HG02798 (cell line): ENCODE measurements around the gene KLK6.

Experiments
- ATAC-seq: cut with Tn5 transposase; IDR thresholded peaks from one replicate; pipeline ENCODE4 v1.9.1; 2021; ENCODE audit warnings: mild to moderate bottlenecking; ENCODE audit not compliant: unreplicated experiment, poor library complexity

Gene KLK6

DNA sequence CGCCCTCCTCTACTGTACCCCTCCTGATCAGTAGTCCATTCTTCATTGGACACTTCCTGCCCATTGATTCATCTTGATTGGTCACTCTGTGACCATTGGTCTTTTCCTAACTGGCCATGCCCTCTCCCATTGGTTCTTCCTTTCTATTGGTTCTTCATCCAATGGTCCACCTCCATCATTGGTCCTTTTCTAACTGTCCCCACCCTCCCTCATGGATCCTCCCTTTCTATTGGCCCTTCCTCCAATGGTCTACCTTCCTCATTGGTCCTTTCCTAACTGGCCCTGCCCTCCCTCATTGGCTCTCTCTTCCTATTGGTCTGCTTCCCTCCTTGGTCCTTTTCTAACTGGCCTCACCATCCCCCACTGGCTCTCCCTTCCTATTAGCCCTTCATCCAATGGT lies 7.1 kb downstream of the KLK6 start:
- ATAC-seq, result no peak

DNA sequence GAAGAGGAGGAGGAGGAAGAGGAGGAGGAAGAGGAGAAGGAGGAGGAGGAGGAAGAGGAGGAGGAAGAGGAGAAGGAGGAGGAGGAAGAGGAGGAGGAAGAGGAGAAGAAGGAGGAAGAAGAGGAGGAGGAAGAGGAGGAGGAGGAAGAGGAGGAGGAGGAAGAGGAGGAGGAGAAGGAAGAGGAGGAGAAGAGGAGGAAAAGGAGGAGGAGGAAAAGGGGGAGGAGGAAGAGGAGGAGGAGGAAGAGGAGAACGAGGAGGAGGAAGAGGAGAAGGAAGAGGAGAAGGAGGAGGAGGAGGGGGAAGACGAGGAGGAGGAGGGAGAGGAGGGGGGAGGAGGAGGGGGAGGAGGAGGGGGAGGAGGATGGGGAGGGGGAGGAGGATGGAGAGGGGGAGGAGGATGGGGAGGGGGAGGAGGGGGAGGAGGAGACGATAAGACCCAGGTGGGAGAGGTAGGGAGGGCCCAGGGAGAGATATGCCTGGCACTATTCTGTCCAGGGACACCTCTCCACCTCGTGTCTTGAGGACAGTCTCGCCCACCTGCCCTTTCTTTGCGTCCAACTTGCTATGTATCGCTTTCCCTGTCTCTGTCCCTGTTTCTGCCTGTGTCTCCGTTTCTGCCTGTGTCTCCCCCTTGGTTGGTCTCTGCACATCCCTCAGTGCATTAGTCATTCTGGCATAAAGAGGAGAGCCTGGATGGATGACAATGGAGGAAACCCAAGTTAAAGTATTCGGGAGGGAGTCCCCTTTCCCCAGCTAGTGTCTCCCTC lies 9.5 kb downstream of the KLK6 start:
- no peak for ATAC-seq

DNA sequence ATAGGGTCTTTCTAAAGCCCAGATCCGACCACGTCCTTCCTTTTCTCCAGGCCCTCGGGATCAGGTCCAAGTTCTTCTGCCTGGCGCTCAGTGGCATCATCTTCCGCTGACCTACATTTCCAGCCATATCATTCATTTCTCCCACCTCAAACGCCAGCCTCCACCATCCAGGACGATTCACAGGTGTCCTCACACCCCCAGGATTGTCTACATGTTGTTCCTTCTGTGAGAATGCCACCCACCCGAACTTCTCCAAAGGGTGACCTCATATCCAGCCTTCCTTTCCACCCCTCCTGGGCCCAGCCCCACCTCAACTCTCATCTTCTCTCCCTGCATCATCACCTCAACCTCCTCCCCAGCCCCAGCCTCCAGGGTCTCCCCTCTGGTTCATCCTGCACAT lies 11.8 kb downstream of the KLK6 start:
- ATAC-seq, result no peak

DNA sequence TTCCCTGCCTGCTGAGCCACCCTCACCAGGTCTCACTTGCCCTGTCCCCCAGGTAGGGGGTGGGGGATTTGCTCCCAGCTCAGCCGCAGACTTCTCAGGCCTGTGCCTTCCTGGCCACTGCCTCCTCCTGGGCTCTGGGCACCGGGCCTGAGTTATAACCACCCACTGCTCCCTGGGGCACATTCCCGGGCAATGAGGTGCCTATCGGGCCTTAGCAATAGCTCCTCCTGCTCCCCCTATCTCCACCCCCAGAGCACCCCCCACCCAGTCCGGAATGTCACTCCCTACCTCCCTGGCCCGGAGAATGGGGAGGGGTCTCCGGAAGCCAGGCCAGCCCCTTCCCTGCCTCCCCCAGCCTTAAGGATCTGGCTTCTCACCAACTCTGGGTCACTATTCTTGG lies 16.5 kb downstream of the KLK6 start, which contains the start of gene KLK5:
Gene KLK5 (minus strand): TSS at position 129 of the 400 bp plus-strand sequence. CDS start 381 bp downstream, outside the sequence.
- no peak for ATAC-seq

- ATAC-seq, result no peak
Measured at GRCh38 chr19:50949861-50950260, 19.5 kb downstream of the KLK6 start.

GRCh38 chr19:50947123-50947522 lies 22.3 kb downstream of the KLK6 start:
- no peak for ATAC-seq

- ATAC-seq, result no peak
Measured at GRCh38 chr19:50944795-50945194, 24.6 kb downstream of the KLK6 start.

DNA sequence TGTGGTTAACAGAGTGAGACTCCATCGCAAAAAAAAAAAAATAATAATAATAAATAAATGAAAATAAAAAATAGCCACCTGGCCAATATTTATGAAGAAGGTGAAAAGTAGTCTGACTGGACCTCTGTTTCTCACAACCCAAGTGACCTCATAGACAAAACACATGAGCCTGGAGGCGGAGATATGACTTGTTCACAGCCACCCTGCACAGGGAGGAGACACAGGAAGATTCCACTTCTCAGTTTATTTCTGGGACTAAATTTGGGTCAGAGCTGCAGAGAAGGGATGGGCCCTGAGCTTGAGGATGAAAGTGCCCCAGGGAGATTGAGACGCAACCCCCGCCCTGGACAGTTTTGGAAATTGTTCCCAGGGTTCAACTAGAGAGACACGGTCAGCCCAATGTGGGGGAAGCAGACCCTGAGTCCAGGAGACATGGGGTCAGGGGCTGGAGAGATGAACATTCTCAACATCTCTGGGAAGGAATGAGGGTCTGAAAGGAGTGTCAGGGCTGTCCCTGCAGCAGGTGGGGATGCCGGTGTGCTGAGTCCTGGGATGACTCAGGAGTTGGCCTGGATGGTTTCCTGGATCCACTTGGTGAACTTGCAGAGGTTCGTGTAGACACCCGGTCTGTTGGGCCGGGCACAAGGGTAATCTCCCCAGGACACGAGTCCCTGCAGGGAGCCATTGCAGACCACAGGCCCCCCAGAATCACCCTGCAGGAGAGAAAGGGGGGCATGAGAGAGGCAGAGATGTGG lies 26.1 kb downstream of the KLK6 start:
- ATAC-seq, result no peak

GRCh38 chr19:50939596-50939995 lies 29.8 kb downstream of the KLK6 start:
- ATAC-seq, result no peak

DNA sequence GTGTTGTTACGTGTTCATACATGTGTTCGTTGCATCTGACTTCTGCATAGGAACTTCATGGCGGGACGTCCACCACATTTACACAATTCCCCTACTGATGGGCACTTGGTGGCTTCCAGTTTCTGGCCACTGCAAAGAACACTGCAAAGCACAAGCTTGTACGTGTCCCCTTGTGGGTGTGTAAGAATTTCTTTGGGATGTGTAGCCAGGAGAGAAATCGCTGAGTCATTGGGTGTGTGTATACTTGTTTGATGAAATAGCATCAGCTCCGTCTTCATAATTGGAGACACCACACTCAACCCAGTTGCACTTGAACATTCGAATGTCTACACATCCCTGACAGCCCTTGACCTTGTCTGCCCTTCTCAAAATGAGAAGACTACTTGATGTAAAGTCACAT lies 35.8 kb downstream of the KLK6 start:
- ATAC-seq, result no peak

- ATAC-seq, result no peak
Measured at GRCh38 chr19:50932690-50933083, 36.7 kb downstream of the KLK6 start.

DNA sequence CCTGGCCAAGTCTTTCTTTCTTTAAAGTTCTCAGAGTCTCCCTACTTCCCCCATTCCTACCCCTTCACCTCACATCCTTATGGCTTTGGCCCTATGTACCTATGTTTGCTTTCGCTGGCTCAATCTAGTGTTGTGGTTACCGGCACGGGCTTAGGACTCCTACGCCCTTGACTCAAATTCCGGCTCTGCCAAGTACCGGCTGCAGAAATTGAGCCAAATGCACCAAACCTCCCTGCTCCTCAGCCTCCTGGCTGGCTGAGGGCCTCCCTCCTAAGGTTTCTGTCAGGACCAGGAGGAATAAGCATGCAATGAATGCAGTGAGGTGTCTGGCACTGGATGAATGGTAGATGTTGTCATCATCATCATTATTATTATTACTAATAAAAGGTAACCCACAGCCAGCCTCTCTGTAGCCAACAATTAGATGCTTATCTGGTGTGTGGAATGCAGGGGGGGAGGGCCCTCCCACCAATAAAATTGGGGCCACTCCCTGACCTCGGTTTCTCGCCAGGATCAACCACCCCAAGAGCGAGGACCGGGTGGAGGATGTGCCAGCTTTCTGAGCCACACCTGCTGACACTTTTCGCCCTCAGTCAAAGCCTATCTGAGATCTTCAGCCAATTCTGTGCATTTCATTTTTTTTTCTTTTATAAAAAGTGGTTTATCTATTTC lies 37.2 kb downstream of the KLK6 start:
- ATAC-seq, result no peak

- ATAC-seq, result no peak
Measured at GRCh38 chr19:50931023-50931422, 38.4 kb downstream of the KLK6 start.

DNA sequence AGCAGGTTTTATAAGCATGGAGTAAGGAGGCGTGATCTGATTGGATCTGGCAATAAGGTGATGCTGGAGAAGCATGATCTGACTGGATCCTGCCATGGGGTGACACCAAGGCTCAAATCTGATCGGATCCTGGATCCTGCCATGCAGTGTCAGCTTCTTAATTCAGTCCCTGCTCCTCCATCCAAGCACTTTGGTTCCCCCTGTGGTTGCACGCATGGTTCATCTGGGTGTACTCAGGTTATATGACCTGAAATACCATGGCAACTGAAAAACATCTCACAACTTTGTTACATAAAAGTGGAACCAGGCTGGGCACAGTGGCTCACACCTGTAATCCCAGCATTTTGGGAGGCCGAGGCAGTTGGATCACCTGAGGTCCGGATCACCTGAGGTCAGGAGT lies 40.6 kb downstream of the KLK6 start:
- no peak for ATAC-seq

DNA sequence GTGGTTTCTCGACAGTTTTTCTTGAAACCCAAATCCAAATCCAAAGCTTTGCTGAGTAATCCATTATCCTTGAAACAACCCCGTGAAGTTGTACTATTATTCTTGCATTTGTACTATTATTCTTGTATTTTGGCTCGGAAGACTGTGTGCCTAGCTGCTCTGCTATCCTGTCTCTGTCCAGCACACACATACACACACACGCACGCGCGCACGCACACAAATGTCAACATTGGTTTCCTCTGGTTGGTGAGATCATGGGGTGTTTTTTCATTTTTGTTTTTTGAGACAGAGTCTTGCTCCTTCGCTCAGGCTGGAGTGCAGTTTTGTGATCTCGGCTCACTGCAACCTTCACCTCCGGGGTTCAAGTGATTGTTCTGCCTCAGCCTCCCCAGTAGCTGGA lies 43.2 kb downstream of the KLK6 start:
- ATAC-seq, result no peak

- ATAC-seq, result no peak
Measured at GRCh38 chr19:50925734-50926133, 43.7 kb downstream of the KLK6 start.

DNA sequence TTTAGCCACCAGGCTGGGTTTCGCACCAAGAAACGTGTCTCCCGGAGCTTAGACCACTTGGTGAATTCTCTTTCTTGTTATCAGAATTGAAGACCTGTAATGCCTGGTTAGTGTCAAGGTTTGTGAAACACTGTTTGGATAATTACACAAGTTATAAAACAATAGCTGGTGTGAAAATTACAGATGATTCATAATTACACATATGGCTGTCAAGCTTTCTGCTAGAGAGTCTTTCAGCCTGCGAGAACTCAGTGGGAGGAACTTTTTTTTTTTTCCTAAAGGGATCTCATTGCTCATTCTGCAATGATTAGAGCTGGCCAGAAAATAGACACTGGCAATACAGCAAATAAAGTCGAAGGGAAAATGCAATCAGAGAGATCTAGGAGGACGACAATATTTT lies 44.8 kb downstream of the KLK6 start:
- ATAC-seq, result no peak

DNA sequence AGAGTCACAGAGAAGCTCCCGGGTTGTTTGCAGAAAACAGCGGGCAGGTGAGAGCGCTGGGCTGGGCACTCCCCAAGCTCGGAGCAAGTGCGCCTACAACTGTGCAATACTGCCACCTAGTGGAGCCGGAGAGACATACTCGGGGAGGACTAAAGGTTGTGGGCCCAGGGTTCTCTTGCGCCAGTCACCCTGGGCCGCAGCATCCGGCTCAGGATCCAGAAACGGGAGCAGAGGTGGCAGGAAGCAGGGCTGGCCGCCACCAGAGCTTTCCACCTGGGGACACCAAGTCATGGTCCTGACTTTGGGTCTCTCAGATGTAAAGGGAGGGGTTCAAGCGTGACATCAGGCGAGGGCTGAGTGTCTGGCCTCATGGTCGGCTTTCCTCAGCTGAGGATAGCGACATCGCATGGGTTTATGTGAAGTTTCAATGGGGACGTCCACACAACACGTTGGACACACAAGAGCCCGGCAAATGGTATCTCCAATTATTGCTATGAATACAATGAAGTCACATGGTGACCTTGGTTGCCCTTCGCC lies 47.0 kb downstream of the KLK6 start:
- ATAC-seq, result peak; percentile 71

- peak; percentile 4 for ATAC-seq
Measured at GRCh38 chr19:50921426-50922316, 47.7 kb downstream of the KLK6 start.

DNA sequence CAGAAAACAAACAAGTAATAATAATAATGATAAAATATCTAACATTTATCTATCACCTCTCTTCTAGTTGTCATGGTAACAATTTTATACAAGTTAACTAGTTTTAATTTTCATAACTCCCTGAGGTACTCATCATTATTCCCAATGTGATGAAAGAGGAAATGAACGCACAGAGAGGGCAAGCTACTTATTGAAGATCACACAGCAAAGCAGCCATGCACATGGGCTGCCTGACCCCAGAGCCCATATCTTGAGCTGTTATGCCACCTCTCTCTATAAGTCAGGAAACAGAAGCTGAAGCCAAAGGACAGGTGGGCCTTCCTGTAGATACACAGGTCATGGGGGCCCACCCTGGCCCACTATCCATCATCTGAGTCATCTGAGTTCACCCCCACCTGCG lies 53.3 kb downstream of the KLK6 start:
- ATAC-seq, result no peak
